GM12874 (cell line): Measurements from ENCODE around the gene FAM83F.

ENCODE experiments used
- TF ChIP-seq, protein P1 (sequence below): IDR thresholded peaks from 2 replicates; pipeline ENCODE4 v1.5.1; 2011; ENCODE audit warnings: low read depth, mild to moderate bottlenecking, control low read depth, low read length, moderate library complexity; ENCODE audit not compliant: insufficient read depth

FAM83F gene

DNA sequence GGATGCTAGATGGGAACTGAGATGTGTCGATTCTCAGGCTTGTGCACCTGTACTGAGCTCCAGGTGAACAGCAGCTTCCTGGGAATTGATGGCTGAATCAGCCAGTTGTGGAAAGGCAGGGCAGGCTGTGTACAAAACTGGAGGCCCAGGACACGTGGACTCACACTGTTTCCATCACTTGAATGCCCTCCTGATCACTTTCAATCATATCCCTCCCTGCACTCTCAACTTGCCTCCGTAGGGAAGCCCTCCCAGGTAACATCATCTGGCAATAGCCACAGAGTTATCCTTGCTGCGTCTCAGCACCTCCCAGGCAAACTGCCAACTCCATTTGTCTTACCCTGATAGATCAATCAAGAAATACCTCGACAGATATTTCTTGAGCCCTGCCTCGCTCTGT lies 10.1 kb downstream of the FAM83F start:
- TF ChIP-seq, protein P1, sequence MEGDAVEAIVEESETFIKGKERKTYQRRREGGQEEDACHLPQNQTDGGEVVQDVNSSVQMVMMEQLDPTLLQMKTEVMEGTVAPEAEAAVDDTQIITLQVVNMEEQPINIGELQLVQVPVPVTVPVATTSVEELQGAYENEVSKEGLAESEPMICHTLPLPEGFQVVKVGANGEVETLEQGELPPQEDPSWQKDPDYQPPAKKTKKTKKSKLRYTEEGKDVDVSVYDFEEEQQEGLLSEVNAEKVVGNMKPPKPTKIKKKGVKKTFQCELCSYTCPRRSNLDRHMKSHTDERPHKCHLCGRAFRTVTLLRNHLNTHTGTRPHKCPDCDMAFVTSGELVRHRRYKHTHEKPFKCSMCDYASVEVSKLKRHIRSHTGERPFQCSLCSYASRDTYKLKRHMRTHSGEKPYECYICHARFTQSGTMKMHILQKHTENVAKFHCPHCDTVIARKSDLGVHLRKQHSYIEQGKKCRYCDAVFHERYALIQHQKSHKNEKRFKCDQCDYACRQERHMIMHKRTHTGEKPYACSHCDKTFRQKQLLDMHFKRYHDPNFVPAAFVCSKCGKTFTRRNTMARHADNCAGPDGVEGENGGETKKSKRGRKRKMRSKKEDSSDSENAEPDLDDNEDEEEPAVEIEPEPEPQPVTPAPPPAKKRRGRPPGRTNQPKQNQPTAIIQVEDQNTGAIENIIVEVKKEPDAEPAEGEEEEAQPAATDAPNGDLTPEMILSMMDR: no peak

DNA sequence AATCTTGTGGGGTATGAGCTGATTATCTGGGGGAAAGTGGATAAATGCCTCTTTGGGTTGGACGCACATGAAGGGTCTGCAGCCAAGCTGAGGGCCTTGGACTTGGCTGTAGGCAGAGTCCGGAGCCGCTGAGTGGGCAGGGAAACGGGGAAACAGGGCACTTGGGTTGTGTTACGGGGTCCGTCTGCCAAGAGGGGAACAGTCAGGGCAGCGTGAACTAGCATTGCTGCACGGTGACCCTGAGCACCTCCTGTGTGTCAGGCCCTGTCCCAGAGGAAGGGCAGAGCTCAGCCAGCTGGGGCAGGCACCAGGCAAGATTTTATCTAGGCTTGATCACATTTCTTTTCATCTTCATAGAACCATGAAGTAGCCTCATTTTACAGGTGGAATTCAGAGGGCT lies 11.9 kb downstream of the FAM83F start:
- TF ChIP-seq, protein P1: no peak

DNA sequence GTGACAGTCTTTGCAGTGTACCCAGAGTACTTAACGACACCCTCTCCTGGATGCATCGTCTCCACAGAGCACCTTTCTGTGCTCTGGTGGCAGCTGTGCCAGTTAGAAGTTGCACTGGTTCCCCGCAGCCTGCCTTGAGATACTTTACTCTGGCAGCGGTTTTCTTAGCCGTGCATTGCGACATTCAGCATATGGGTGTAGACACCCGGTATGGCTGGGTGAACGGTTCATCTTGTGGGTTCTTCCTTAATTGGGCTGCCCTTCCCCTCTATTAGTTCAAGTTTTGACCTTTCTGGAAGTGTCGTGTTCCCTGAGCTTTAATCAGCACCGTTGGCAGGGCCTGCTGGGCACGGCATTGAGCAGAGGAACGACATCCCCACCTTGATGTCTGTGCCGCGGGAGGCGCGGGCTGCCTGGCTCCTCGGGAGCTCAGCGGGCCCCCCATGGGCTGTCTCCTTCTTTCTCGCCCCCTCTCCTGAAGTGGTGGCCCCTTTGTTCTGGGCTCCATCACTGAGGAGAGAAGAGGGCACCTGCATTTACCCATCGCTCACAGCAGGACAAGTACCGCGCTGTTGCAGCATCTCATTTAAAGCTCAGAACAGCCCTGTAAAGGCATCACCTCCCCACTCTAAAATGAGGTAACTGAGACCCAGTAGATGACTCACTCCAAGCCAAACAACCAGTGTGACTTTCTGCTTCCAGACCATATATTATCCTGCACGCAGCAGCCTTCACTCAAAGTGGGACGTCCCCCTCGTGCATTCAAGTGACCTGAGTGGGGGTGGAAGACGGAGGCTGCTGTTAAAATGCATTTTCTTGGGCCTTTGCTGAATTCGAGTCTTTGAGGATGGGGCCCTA lies 13.3 kb downstream of the FAM83F start:
- TF ChIP-seq, protein P1: no peak

DNA sequence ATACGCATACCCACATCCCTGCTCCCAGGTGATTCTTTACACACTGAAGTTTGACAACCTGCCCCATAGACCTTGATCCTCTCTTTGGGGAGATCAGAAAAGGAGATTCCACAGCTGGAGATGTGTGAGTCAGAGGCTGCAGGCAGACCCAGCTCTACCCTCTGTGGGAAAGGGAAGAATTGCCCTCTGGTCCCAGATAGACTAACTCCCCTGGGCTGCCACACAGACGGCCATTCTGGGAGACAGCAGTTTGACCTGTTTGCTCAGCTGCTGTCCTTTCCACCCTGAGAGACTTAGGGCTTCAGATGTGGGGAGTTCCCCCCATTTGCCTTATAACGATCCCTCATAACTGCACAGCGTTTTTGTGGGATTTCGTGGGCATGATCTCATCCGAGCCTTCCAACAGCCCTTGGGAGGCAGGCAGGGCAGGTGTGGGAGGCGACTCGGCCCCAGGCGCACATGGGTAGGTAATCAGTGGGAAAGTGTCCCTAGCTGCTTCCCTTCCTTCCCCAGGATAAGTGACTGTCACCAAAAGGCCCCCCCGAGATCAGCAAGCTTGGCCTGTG lies 14.1 kb downstream of the FAM83F start:
- TF ChIP-seq, protein P1: no peak

DNA sequence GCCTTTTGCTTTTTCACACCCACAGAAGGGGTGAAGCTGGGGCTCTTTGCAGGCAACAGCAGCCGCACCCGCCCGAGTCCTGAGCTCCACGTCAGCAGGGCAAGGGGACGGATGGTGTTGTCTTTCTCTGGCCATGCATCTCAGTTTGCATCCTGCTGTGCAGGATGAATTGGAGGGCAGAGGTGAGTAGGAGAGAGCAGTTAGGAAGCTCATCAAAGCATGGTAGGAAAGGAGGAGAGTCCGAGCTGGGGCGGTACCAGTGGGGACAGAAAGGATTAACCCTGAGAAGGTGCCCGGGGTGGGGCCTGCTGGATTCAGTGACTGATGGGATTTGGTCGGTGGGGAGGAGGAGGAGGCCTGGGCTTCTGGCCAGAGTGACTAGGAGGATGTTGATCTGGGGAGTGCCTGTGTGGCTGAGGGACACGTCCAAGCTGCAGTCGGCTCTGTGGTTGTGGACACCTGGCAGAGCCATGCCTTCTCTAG lies 14.6 kb downstream of the FAM83F start:
- TF ChIP-seq, protein P1: no peak

DNA sequence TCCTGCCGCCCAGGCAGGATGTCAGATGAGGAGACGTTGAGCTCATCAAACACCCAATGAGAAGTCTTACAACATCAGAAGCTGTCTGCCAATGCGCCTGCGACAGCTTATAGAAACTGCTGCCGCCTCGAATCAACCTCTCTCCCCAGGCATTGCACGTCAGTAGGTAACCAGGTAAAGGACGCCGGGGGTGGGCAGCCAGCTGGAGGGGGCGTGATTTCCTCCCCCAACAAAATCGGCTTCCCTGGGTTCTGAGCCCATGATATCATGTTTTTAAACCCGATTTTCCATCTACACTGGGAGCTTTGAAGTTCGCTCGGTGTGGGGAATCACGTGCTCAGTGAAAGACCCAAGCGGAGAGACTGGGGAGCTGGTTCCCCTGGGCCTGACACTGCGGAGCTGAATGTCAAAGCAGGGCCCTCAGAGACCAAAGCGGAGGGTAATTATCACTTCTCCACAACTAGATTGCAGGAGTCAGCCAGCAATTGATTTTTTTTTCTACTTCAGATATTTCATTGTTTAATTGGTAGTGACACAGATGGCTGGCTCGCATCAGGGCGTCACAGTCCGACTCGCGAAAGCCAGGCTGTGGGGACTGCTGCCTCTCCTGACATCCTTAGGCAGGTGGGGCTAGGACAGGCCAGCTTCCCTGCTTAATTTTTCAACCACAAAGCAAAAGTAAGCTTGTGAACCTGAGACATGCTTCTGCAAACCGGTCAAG lies 15.4 kb downstream of the FAM83F start:
- TF ChIP-seq, protein P1: no peak

DNA sequence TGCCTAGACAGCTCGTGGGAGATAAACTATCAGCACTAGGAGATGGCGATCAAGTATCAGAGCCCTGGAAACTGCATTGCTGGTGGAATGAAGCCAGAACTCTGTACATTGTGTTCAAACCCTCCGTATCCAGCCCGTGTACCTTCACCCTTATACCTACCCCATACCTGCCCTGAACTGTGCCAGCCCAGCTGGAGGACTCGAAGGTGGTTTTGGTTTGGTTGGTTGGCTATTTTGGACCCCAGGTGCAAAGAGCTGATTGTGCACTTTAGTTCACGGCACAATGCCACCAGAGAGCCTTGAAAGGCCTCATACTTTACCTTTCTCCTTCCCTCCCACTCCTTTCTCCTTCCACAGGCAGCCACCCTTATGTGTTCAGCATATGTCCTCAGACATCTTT lies 16.0 kb downstream of the FAM83F start:
- TF ChIP-seq, protein P1: no peak
